ENCODE results near the gene AFDN. TPM values are rescaled to one million over a fixed set of nuclear protein-coding genes. Genes with fewer than 3 reads are reported as not detected.

Gene AFDN
- polyA plus RNA-seq, 1 experiment: 26.6 TPM

DNA sequence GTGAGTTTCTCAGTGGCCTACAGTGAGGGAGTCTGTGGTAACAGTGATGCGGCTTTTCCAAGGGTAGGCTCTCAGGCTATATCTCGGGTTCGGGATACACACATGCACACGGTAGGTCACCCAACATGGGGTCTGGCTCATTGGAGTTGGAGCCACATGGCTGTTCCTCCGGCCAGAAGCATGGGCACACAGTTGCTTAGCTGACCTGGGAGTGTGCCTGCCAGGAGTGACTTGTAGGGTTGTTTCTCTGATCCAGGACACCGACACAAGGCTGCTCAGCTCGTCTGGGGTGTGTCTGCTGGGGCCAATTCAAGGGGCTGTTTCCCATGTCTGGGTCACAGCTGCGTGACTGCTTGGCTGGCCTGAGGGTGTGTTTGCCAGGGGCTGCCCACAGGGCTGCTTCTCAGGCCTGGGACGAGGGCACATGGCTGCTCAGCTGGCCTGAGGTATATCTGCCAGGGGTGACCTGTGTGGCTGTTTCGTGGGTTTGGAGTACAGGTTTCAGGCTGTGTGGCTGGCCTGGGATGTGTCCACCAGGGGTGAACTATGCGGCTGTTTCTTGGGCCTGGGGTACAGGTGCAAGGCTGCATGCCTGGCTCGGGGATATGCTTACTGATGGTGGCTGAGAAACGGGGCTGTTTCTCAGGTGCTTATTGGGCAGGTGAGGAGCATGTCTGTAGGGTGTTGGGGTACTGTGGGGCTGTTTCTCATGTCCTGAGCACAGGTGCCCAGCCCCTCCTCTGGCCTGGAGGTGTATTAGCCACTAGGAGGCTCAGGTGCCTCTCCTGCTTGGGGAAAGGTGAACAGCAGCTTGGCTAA, 185.9 kb downstream of the AFDN start:
- Histone ChIP-seq H3K9me3 (ENCODE audit: control insufficient read depth, insufficient read depth, low read length) (peaks cover 33% of the 10 kb centered on the region), H3K27ac (ENCODE audit: low read depth, low read length) (no peak overlapping the region), H3K4me3 (ENCODE audit: low read depth, low read length) (no peak overlapping the region), H3K27me3 (ENCODE audit: control insufficient read depth, insufficient read depth, low read length) (peaks cover 17% of the 10 kb centered on the region)
- TF ChIP-seq, protein P1, sequence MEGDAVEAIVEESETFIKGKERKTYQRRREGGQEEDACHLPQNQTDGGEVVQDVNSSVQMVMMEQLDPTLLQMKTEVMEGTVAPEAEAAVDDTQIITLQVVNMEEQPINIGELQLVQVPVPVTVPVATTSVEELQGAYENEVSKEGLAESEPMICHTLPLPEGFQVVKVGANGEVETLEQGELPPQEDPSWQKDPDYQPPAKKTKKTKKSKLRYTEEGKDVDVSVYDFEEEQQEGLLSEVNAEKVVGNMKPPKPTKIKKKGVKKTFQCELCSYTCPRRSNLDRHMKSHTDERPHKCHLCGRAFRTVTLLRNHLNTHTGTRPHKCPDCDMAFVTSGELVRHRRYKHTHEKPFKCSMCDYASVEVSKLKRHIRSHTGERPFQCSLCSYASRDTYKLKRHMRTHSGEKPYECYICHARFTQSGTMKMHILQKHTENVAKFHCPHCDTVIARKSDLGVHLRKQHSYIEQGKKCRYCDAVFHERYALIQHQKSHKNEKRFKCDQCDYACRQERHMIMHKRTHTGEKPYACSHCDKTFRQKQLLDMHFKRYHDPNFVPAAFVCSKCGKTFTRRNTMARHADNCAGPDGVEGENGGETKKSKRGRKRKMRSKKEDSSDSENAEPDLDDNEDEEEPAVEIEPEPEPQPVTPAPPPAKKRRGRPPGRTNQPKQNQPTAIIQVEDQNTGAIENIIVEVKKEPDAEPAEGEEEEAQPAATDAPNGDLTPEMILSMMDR (IDR thresholded peaks at IDR 0.05; ENCODE audit: low read depth, low read length): no peak
- ChIA-PET CTCF (no interaction called here), POLR2A (no interaction called here)
- DNase-seq (ENCODE audit: low read depth, low spot score): no peak

DNA sequence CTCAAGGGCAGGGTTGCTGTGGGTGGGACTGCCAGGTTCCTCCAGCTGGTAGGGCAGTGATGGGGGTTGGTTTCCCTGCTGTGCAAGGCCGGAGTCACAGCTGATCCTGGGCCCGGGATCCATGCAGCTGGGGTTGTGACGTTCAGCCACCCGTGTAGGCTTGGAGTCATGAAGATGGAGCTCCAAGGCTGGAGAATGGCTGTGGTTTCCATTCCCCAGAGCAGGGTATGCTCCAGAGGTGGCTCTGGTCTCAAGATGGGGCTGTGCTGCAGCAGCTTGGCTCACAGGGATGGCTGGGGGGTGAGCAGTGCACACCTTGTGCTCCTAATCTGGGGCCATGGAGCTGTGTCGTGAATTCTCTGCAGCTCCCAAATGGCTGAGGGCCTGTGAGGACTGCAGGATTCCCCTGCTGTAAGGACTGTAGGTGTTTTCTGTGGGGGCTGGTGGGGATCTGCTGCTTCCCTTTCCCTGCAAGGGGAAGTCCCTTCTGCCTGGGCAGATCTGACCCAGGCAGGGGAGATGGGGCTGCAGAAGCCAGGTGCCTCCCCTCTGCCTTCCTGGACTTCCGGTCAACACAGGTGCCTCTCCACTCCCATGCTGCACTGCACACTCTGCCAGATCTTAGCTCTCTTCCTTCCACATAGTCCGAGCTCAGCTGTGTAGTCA, 186.7 kb downstream of the AFDN start:
- Histone ChIP-seq H3K4me3 (ENCODE audit: low read depth, low read length) (no peak overlapping the region), H3K9me3 (ENCODE audit: control insufficient read depth, insufficient read depth, low read length) (peaks cover 33% of the 10 kb centered on the region), H3K27me3 (ENCODE audit: control insufficient read depth, insufficient read depth, low read length) (peaks cover 18% of the 10 kb centered on the region), H3K27ac (ENCODE audit: low read depth, low read length) (no peak overlapping the region)
- no peak for DNase-seq (ENCODE audit: low read depth, low spot score)
- ChIA-PET POLR2A (no interaction called here), CTCF (no interaction called here)
- TF ChIP-seq, protein P1 (IDR thresholded peaks at IDR 0.05; ENCODE audit: low read depth, low read length): no peak

DNA sequence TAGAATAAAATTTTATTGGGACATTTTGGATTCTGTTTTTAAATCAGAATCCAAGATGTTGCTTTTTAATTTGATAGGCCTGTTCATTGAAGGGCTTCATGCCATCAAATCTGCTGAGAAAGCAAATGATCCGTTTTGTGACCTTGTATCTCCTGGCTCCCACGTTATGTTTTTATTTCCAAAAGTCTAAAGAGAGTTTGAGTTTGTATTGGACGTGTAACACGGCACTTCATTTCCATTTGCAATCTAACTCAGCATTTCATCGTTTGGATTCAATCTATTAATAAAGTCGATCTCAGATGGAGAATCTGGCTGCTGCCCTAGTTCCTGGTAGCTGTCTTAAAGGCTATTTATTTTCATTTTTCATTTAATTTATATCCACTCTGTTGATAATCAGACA, 187.7 kb downstream of the AFDN start:
- no peak for DNase-seq (ENCODE audit: low read depth, low spot score)
- ChIA-PET CTCF (no interaction called here), POLR2A (no interaction called here)
- TF ChIP-seq, protein P1 (IDR thresholded peaks at IDR 0.05; ENCODE audit: low read depth, low read length): no peak
- Histone ChIP-seq H3K27ac (ENCODE audit: low read depth, low read length) (no peak overlapping the region), H3K4me3 (ENCODE audit: low read depth, low read length) (no peak overlapping the region), H3K27me3 (ENCODE audit: control insufficient read depth, insufficient read depth, low read length) (peaks cover 18% of the 10 kb centered on the region), H3K9me3 (ENCODE audit: control insufficient read depth, insufficient read depth, low read length) (peaks cover 39% of the 10 kb centered on the region)

DNA sequence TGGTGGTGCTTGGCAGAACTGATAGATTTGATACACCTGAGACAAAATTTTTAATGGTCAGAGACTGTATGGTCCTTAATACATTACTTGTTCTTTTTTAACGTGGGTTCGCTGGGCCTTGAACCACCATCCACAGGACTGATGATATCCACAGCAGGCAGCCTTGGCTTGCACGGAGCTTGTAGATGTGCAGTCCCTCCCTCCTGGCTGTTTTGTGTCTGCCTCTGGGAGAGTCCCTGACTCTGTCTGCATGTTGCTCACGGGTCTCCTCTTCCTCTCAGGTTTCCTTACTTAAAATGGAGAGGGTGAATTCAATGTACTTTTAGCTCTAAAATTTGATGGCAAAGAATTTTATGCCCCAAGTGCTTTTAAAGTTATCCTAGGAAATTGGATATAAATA, 188.3 kb downstream of the AFDN start:
- peaks cover 42% of the 10 kb centered on the region for H3K9me3 ChIP-seq (ENCODE audit: control insufficient read depth, insufficient read depth, low read length)
- H3K27me3 ChIP-seq (ENCODE audit: control insufficient read depth, insufficient read depth, low read length): peaks cover 18% of the 10 kb centered on the region
- no peak overlapping the region for H3K4me3 ChIP-seq (ENCODE audit: low read depth, low read length)
- POLR2A ChIA-PET: no interaction called here
- CTCF ChIA-PET: interaction anchor here (1.6 kb wide), 1 partner anchor 17 kb away, joined by 4 read pairs; no protein-coding TSS in a partner anchor
- no peak overlapping the region for H3K27ac ChIP-seq (ENCODE audit: low read depth, low read length)
- DNase-seq (ENCODE audit: low read depth, low spot score): no peak
- TF ChIP-seq, protein P1 (IDR thresholded peaks at IDR 0.05; ENCODE audit: low read depth, low read length): no peak
